ENCODE results near the gene KRTAP10-3. TPM values are rescaled to one million over a fixed set of nuclear protein-coding genes. Genes with fewer than 3 reads are reported as not detected.

KRTAP10-3 gene
- total and polyA plus RNA-seq, 2 of the 13 experiments (the other 11 are each of a cell fraction or from before 2014, with no cell fraction given) = not detected

- TF ChIP-seq ZNF790 (CRISPR knock-in tag; IDR thresholded peaks at IDR 0.05; ENCODE audit: borderline replicate concordance) (no peak), CREB3 (CRISPR knock-in tag; IDR thresholded peaks at IDR 0.05) (no peak), TCF12 (IDR thresholded peaks at IDR 0.05) (no peak), TCF12 (CRISPR knock-in tag; IDR thresholded peaks at IDR 0.05) (no peak), TCF7L2 (IDR thresholded peaks at IDR 0.05; ENCODE audit: low read depth, low read length) (no peak), SMYD3 (CRISPR knock-in tag; IDR thresholded peaks at IDR 0.05) (no peak), GMEB2 (CRISPR knock-in tag; IDR thresholded peaks at IDR 0.05; ENCODE audit: low read depth) (no peak), ZMYM2 (CRISPR knock-in tag; IDR thresholded peaks at IDR 0.05) (no peak; the same call in 1 of the 2 replicates), RBFOX2 (IDR thresholded peaks at IDR 0.05; ENCODE audit: low read depth, low read length) (peak; percentile 74), PLRG1 (conservative IDR thresholded peaks at IDR 0.05) (no peak), ZNF547 (CRISPR knock-in tag; IDR thresholded peaks at IDR 0.05) (0 out of 2 replicates have a peak, but pooled peaks have one; percentile 74), ZEB1 (IDR thresholded peaks at IDR 0.05; ENCODE audit: insufficient replicate concordance, low read depth) (no peak), JUNB (CRISPR knock-in tag; IDR thresholded peaks at IDR 0.05; ENCODE audit: borderline replicate concordance) (no peak), ZNF337 (CRISPR knock-in tag; IDR thresholded peaks at IDR 0.05; ENCODE audit: borderline replicate concordance, low read depth) (no peak), ZNF24 (IDR thresholded peaks at IDR 0.05) (no peak), FIP1L1 (IDR thresholded peaks at IDR 0.05; ENCODE audit: borderline replicate concordance, insufficient read depth, low read depth, low read length) (no peak), DNMT1 (CRISPR knock-in tag; IDR thresholded peaks at IDR 0.05) (no peak), ASH2L (IDR thresholded peaks at IDR 0.05; ENCODE audit: insufficient read length, low read depth, low read length) (peak; percentile 19), ZNF660 (CRISPR knock-in tag; IDR thresholded peaks at IDR 0.05; ENCODE audit: borderline replicate concordance, low read depth) (no peak), MZF1 (CRISPR knock-in tag; IDR thresholded peaks at IDR 0.05; ENCODE audit: borderline replicate concordance) (no peak), SNAPC5 (CRISPR knock-in tag; IDR thresholded peaks at IDR 0.05; ENCODE audit: borderline replicate concordance) (no peak), RAD51 (IDR thresholded peaks at IDR 0.05; ENCODE audit: borderline replicate concordance) (no peak), ONECUT2 (CRISPR knock-in tag; IDR thresholded peaks at IDR 0.05) (no peak)
- TF ChIP-seq, protein P1, sequence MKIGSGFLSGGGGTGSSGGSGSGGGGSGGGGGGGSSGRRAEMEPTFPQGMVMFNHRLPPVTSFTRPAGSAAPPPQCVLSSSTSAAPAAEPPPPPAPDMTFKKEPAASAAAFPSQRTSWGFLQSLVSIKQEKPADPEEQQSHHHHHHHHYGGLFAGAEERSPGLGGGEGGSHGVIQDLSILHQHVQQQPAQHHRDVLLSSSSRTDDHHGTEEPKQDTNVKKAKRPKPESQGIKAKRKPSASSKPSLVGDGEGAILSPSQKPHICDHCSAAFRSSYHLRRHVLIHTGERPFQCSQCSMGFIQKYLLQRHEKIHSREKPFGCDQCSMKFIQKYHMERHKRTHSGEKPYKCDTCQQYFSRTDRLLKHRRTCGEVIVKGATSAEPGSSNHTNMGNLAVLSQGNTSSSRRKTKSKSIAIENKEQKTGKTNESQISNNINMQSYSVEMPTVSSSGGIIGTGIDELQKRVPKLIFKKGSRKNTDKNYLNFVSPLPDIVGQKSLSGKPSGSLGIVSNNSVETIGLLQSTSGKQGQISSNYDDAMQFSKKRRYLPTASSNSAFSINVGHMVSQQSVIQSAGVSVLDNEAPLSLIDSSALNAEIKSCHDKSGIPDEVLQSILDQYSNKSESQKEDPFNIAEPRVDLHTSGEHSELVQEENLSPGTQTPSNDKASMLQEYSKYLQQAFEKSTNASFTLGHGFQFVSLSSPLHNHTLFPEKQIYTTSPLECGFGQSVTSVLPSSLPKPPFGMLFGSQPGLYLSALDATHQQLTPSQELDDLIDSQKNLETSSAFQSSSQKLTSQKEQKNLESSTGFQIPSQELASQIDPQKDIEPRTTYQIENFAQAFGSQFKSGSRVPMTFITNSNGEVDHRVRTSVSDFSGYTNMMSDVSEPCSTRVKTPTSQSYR (CRISPR knock-in tag; IDR thresholded peaks at IDR 0.05; ENCODE audit: borderline replicate concordance) = no peak
- TF ChIP-seq, protein P2, sequence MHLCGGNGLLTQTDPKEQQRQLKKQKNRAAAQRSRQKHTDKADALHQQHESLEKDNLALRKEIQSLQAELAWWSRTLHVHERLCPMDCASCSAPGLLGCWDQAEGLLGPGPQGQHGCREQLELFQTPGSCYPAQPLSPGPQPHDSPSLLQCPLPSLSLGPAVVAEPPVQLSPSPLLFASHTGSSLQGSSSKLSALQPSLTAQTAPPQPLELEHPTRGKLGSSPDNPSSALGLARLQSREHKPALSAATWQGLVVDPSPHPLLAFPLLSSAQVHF (CRISPR knock-in tag; IDR thresholded peaks at IDR 0.05) = no peak
These were observed 47.9 kb downstream of the KRTAP10-3 start (continued) for GRCh38 chr21:44510508-44511218.
